CD4-positive, CD25-positive, alpha-beta regulatory T cell (primary cell): ENCODE results near the gene NME4. TPM values are rescaled to one million over a fixed set of nuclear protein-coding genes. Genes with fewer than 3 reads are reported as not detected.

Source experiments
- ATAC-seq, 2 donors: fragments of 150-1000 bp; cut with Tn5 transposase; one replicate each; pipeline ENCODE4 v1.10.0; 2021; ENCODE audit warnings: low read depth in 2 of 2, moderate number of reproducible peaks in 2 of 2, moderate library complexity in 1 of 2
- DNase-seq, 3 donors: peaks; one replicate each; pipeline versions ENCODE4 v3.0.0 to v3.0.0-alpha.2; 2012 to 2022; ENCODE audit warnings: mixed read lengths in 1 of 3
- H3K27ac ChIP-seq: one replicate; pipeline ENCODE4 v1.7.0; 2013; ENCODE audit warnings: mild to moderate bottlenecking, low read length; ENCODE audit not compliant: insufficient read depth, poor library complexity, severe bottlenecking
- H3K27me3 ChIP-seq: one replicate; pipeline ENCODE4 v1.7.0; 2013; ENCODE audit warnings: low read length; ENCODE audit not compliant: control insufficient read depth, insufficient read depth
- H3K36me3 ChIP-seq: one replicate; pipeline ENCODE4 v1.7.0; 2013; ENCODE audit warnings: mild to moderate bottlenecking, low read length, moderate library complexity; ENCODE audit not compliant: control insufficient read depth, insufficient read depth
- H3K4me1 ChIP-seq: 2 replicates; pipeline ENCODE4 v1.7.0; 2013; ENCODE audit warnings: mild to moderate bottlenecking, low read length; ENCODE audit not compliant: insufficient read depth, control insufficient read depth, poor library complexity, severe bottlenecking
- H3K4me3 ChIP-seq: one replicate; pipeline ENCODE4 v1.7.0; 2013; ENCODE audit warnings: low read depth, mild to moderate bottlenecking, low read length, moderate library complexity
- H3K9me3 ChIP-seq, 2 experiments: 1 replicate in 1 of 2; 2 replicates in 1 of 2; pipeline ENCODE4 v1.7.0; 2013; ENCODE audit warnings: low read length in 2 of 2, mild to moderate bottlenecking in 1 of 2, moderate library complexity in 1 of 2; ENCODE audit not compliant: control insufficient read depth in 2 of 2
- H3K27ac Mint-ChIP-seq, 3 donors: one replicate each; pipeline ENCODE4 v1.8.0; 2020 to 2022; ENCODE audit warnings: mild to moderate bottlenecking in 3 of 3, mixed read lengths in 3 of 3, moderate library complexity in 2 of 3
- H3K27me3 Mint-ChIP-seq: one replicate; pipeline ENCODE4 v1.8.0; 2022; ENCODE audit warnings: mild to moderate bottlenecking, mixed read lengths
- H3K36me3 Mint-ChIP-seq: one replicate; pipeline ENCODE4 v1.8.0; 2020; ENCODE audit warnings: mixed read lengths
- H3K4me1 Mint-ChIP-seq, 4 donors: one replicate each; pipeline ENCODE4 v1.8.0; 2020 to 2022; ENCODE audit warnings: mixed read lengths in 4 of 4, mild to moderate bottlenecking in 1 of 4
- H3K4me3 Mint-ChIP-seq, 4 donors: one replicate each; pipeline ENCODE4 v1.8.0; 2020 to 2022; ENCODE audit warnings: mild to moderate bottlenecking in 4 of 4, mixed read lengths in 4 of 4, moderate library complexity in 3 of 4
- H3K9me3 Mint-ChIP-seq, 7 donors: one replicate each; pipeline ENCODE4 v1.8.0; 2020 to 2022; ENCODE audit warnings: mixed read lengths in 7 of 7, mild to moderate bottlenecking in 3 of 7, moderate library complexity in 2 of 7
- polyA plus RNA-seq, 4 donors: library from polyadenylated mRNA; unstranded; fragments of 300-500 nt; fragmentation: Illumina TruSeq; gene quantifications; one replicate each; pipeline ENCODE4 v1.2.3, GENCODE V29; 2021
- total RNA-seq: library from RNA; stranded (reverse); gene quantifications from one replicate; pipeline ENCODE4 v1.2.3, GENCODE V29; 2022

The NME4 gene
- total and polyA plus RNA-seq, 5 donors from 2014 or later, result 6.7 to 29.8 (median 16.7) TPM

GRCh38 chr16:398561-399339 is 1.8 kb downstream of the NME4 start:
- Mint-ChIP-seq H3K4me3 (peak overlapping the region; percentile 61 to 90 (median 78)), H3K36me3 (no peaks in the 10 kb centered on the region), H3K9me3 (peaks cover 0 to 6% (median 0%) of the 10 kb centered on the region in 7 donors), H3K4me1 (peaks cover 4 to 32% (median 13%) of the 10 kb centered on the region in 4 donors), H3K27me3 (peaks cover 14% of the 10 kb centered on the region), H3K27ac (peak overlapping the region in 2 of 3 donors; percentile 32 to 73)
- Histone ChIP-seq H3K27me3 (no peaks in the 10 kb centered on the region), H3K4me3 (no peak overlapping the region), H3K27ac (no peak overlapping the region), H3K36me3 (no peaks in the 10 kb centered on the region), H3K9me3 (no peaks in the 10 kb centered on the region), H3K4me1 (peaks cover 16% of the 10 kb centered on the region)
- DNase-seq (no peak), ATAC-seq (no peak)

- Mint-ChIP-seq H3K4me3 (peak overlapping the region; percentile 61 to 95 (median 86)), H3K4me1 (peaks cover 4 to 32% (median 13%) of the 10 kb centered on the region in 4 donors), H3K9me3 (peaks cover 0 to 6% (median 0%) of the 10 kb centered on the region in 7 donors), H3K27ac (peak overlapping the region in 1 of 3 donors; percentile 73), H3K27me3 (peaks cover 14% of the 10 kb centered on the region), H3K36me3 (no peaks in the 10 kb centered on the region)
- H3K9me3 ChIP-seq, result no peaks in the 10 kb centered on the region
- H3K27me3 ChIP-seq, result no peaks in the 10 kb centered on the region
- H3K4me3 ChIP-seq, result no peak overlapping the region
- peaks cover 16% of the 10 kb centered on the region for H3K4me1 ChIP-seq
- ATAC-seq, result no peak
- no peaks in the 10 kb centered on the region for H3K36me3 ChIP-seq
- DNase-seq, result no peak
- no peak overlapping the region for H3K27ac ChIP-seq
Observed at GRCh38 chr16:399340-400019, 2.5 kb downstream of the NME4 start.

GRCh38 chr16:400061-400591 is 3.1 kb downstream of the NME4 start:
- Mint-ChIP-seq H3K4me3 (peak overlapping the region; percentile 90 to 95 (median 92)), H3K27ac (peak overlapping the region in 2 of 3 donors; percentile 82 to 90), H3K4me1 (peaks cover 4 to 32% (median 13%) of the 10 kb centered on the region in 4 donors), H3K36me3 (no peaks in the 10 kb centered on the region), H3K27me3 (peaks cover 12% of the 10 kb centered on the region), H3K9me3 (peaks cover 0 to 6% (median 0%) of the 10 kb centered on the region in 7 donors)
- ATAC-seq (no peak), DNase-seq (no peak)
- Histone ChIP-seq H3K27me3 (no peaks in the 10 kb centered on the region), H3K4me1 (peaks cover 16% of the 10 kb centered on the region), H3K9me3 (no peaks in the 10 kb centered on the region), H3K36me3 (no peaks in the 10 kb centered on the region), H3K27ac (no peak overlapping the region), H3K4me3 (peak overlapping the region; percentile 10)

GRCh38 chr16:401468-402348 is 4.7 kb downstream of the NME4 start, which contains the start of gene DECR2:
TSS of gene DECR2 (plus strand) at chr16:401885. CDS start at chr16:401964, 79 bp downstream.
- no peaks in the 10 kb centered on the region for H3K27me3 ChIP-seq
- DNase-seq (peak; percentile 92 to 97 (median 94)), ATAC-seq (peak; percentile 82 to 85)
- Mint-ChIP-seq H3K27me3 (no peaks in the 10 kb centered on the region), H3K27ac (peak within 1 kb of the TSS; percentile 82 to 90 (median 82)), H3K4me3 (peak within 1 kb of the TSS; percentile 90 to 95 (median 92)), H3K4me1 (peaks cover under 1 to 24% (median 5%) of the 10 kb centered on the region in 4 donors), H3K9me3 (peaks cover 0 to under 1% (median 0%) of the 10 kb centered on the region in 7 donors), H3K36me3 (no peaks in the 10 kb centered on the region)
- peaks cover 13% of the 10 kb centered on the region for H3K4me1 ChIP-seq
- peak within 1 kb of the TSS; percentile 19 for H3K4me3 ChIP-seq
- peak within 1 kb of the TSS; percentile 79 for H3K27ac ChIP-seq
- H3K36me3 ChIP-seq, result no peaks in the 10 kb centered on the region
- no peaks in the 10 kb centered on the region for H3K9me3 ChIP-seq

- Histone ChIP-seq H3K36me3 (no peaks in the 10 kb centered on the region), H3K27ac (no peak overlapping the region), H3K9me3 (no peaks in the 10 kb centered on the region), H3K4me3 (no peak overlapping the region), H3K4me1 (peaks cover 11% of the 10 kb centered on the region), H3K27me3 (no peaks in the 10 kb centered on the region)
- peaks cover 0 to 10% (median 4%) of the 10 kb centered on the region in 4 donors for H3K4me1 Mint-ChIP-seq
- no peaks in the 10 kb centered on the region for H3K27me3 Mint-ChIP-seq
- H3K36me3 Mint-ChIP-seq, result no peaks in the 10 kb centered on the region
- ATAC-seq (no peak), DNase-seq (no peak)
- H3K4me3 Mint-ChIP-seq, result peak overlapping the region in 1 of 4 donors; percentile 54
- no peaks in the 10 kb centered on the region for H3K9me3 Mint-ChIP-seq
- H3K27ac Mint-ChIP-seq, result no peak overlapping the region
Observed at GRCh38 chr16:404971-405486, 8.0 kb downstream of the NME4 start.

GRCh38 chr16:405548-406506 is 8.8 kb downstream of the NME4 start:
- H3K36me3 ChIP-seq, result no peaks in the 10 kb centered on the region
- ATAC-seq (no peak), DNase-seq (no peak)
- Mint-ChIP-seq H3K27ac (no peak overlapping the region), H3K9me3 (no peaks in the 10 kb centered on the region), H3K4me1 (peaks cover 0 to 3% (median under 1%) of the 10 kb centered on the region in 4 donors), H3K4me3 (peak overlapping the region in 1 of 4 donors; percentile 54), H3K36me3 (no peaks in the 10 kb centered on the region), H3K27me3 (no peaks in the 10 kb centered on the region)
- no peaks in the 10 kb centered on the region for H3K9me3 ChIP-seq
- no peaks in the 10 kb centered on the region for H3K27me3 ChIP-seq
- peaks cover 5% of the 10 kb centered on the region for H3K4me1 ChIP-seq
- no peak overlapping the region for H3K4me3 ChIP-seq
- H3K27ac ChIP-seq, result no peak overlapping the region
